Measurements from ENCODE around the gene PKD2L2.

DNA sequence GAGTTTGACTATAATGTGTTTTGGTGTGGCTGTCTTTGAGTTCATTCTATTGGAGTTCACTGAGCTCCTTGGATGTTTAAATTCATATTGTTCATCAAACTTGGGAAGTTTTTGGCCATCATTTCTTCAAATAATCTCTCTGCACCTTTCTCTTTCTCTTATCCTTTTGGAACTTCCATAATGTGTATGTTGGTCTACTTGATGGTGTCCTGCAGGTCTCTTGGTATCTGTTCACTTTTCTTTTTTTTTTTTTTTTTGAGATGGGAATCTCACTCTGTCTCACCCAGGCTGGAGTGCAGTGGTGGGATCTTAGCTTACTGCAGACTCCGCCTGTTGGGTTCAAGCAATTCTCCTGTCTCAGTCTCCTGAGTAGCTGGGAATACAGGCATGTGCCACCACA, 27.7 kb downstream of the PKD2L2 start:
- TF ChIP-seq POLR2AphosphoS5 (IDR thresholded peaks at IDR 0.05; ENCODE audit: low read depth, low read length) = no peak
- TF ChIP-seq POLR2A (IDR thresholded peaks at IDR 0.05; ENCODE audit: low read depth, low read length) = no peak
- no peak for TF ChIP-seq TAF1 (IDR thresholded peaks at IDR 0.05; ENCODE audit: borderline replicate concordance, low read depth, low read length)
